Lower leg skin (tissue), 3 donors: ENCODE data around the gene JOSD1.

Experiments
- CTCF ChIP-seq, 3 donors: fragments of 450-650 bp; IDR thresholded peaks; one replicate each; pipeline ENCODE4 v1.5.1; 2016; ENCODE audit warnings: antibody characterized with exemption in 3 of 3, mild to moderate bottlenecking in 3 of 3, moderate library complexity in 2 of 3
- POLR2A ChIP-seq, 2 donors: fragments of 450-650 bp; IDR thresholded peaks; one replicate each; pipeline ENCODE4 v1.6.1; 2016 to 2017; ENCODE audit warnings: antibody characterized with exemption in 2 of 2, mild to moderate bottlenecking in 1 of 2, moderate library complexity in 1 of 2

- TF ChIP-seq CTCF (IDR thresholded peaks at IDR 0.05) (no peak), POLR2A (IDR thresholded peaks at IDR 0.05) (no peak)
These were observed 62.0 kb downstream of the JOSD1 start for GRCh38 chr22:38638728-38639127.
